H1 (cell line): ENCODE measurements around the gene COL4A2. TPM values are rescaled to one million over a fixed set of nuclear protein-coding genes. Genes with fewer than 3 reads are reported as not detected.

Source experiments
- CTCF ChIA-PET: fragments of 300-600 bp; sonication (Branson Sonifier 250); formaldehyde crosslinking; loops from one replicate; lab custom pipeline; 2021; ENCODE audit not compliant: partially characterized antibody; lab: Charles Lee
- POLR2A ChIA-PET: fragments of 300-600 bp; sonication (Branson Sonifier 250); formaldehyde crosslinking; loops from one replicate; lab custom pipeline; 2021; ENCODE audit warnings: inconsistent platforms; ENCODE audit not compliant: partially characterized antibody; lab: Charles Lee
- DNase-seq, 2 experiments: peaks; one replicate each; pipeline versions ENCODE4 v3.0.0 to v3.0.0-alpha.2; 2010 to 2022; ENCODE audit warnings: low spot score in 2 of 2, low read depth in 1 of 2, mixed read lengths in 1 of 2
- FAIRE-seq: peaks from 2 replicates; lab custom pipeline; 2011; peaks lifted over from hg19 to GRCh38; lab: Jason Lieb, UNC
- H2AFZ ChIP-seq: 2 replicates; pipeline ENCODE4 v1.8.1; 2012; ENCODE audit warnings: low read length, inconsistent platforms
- H2AK5ac ChIP-seq: 2 replicates; pipeline ENCODE4 v1.6.1; 2013; ENCODE audit warnings: low read depth, low read length
- H2BK120ac ChIP-seq: replicated peaks from 2 replicates; pipeline ENCODE3; 2013; ENCODE audit warnings: low read depth, low read length, inconsistent platforms
- H2BK12ac ChIP-seq: 2 replicates; pipeline ENCODE4 v1.6.1; 2013; ENCODE audit warnings: low read depth, low read length
- H2BK15ac ChIP-seq: 2 replicates; pipeline ENCODE4 v1.6.1; 2013; ENCODE audit warnings: low read length
- H2BK20ac ChIP-seq: 2 replicates; pipeline ENCODE4 v1.6.1; 2013; ENCODE audit warnings: low read length
- H2BK5ac ChIP-seq: 2 replicates; pipeline ENCODE4 v1.6.1; 2013; ENCODE audit warnings: low read depth, low read length
- H3K14ac ChIP-seq: 2 replicates; pipeline ENCODE4 v1.6.1; 2013; ENCODE audit warnings: inconsistent platforms; ENCODE audit not compliant: insufficient read length
- H3K18ac ChIP-seq: 2 replicates; pipeline ENCODE4 v1.6.1; 2013; ENCODE audit warnings: low read length; ENCODE audit errors: extremely low read depth
- H3K23ac ChIP-seq: 2 replicates; pipeline ENCODE4 v1.6.1; 2013; ENCODE audit warnings: inconsistent platforms; ENCODE audit not compliant: insufficient read length
- H3K23me2 ChIP-seq: 2 replicates; pipeline ENCODE4 v1.6.1; 2013; ENCODE audit warnings: low read depth, low read length
- H3K27ac ChIP-seq: 2 replicates; pipeline ENCODE4 v1.6.1; 2011; ENCODE audit warnings: low read depth, low read length, inconsistent platforms
- H3K27me3 ChIP-seq, 4 experiments: replicated peaks in 1 of 4; 1 replicate in 1 of 4; 2 replicates in 3 of 4; pipeline versions ENCODE4 v1.6.1 to v1.8.1; 2011 to 2013; ENCODE audit warnings: low read length in 3 of 4, mild to moderate bottlenecking in 3 of 4, inconsistent platforms in 2 of 4, mixed read lengths in 2 of 4, moderate library complexity in 1 of 4; ENCODE audit not compliant: control insufficient read depth in 3 of 4, insufficient read depth in 3 of 4; ENCODE audit errors: extremely low read depth in 1 of 4
- H3K36me3 ChIP-seq, 4 experiments: 2 replicates each; pipeline versions ENCODE4 v1.6.1 to v1.8.1; 2011 to 2013; ENCODE audit warnings: mild to moderate bottlenecking in 4 of 4, low read length in 3 of 4, moderate library complexity in 2 of 4, control low read depth in 1 of 4, inconsistent platforms in 1 of 4; ENCODE audit not compliant: insufficient read depth in 4 of 4, control insufficient read depth in 2 of 4
- H3K4ac ChIP-seq: replicated peaks from 2 replicates; pipeline ENCODE3; 2013; ENCODE audit warnings: low read length, low read depth, mixed read lengths, inconsistent platforms; ENCODE audit not compliant: insufficient read length
- H3K4me1 ChIP-seq, 4 experiments: replicated peaks in 1 of 4; 1 replicate in 1 of 4; 2 replicates in 3 of 4; pipeline versions ENCODE4 v1.6.1 to v1.8.1; 2011 to 2013; ENCODE audit warnings: low read length in 3 of 4, inconsistent platforms in 2 of 4, mixed read lengths in 1 of 4; ENCODE audit not compliant: insufficient read depth in 4 of 4, control insufficient read depth in 3 of 4
- H3K4me2 ChIP-seq, 2 experiments: 2 replicates each; pipeline versions ENCODE4 v1.6.1 to v1.8.1; 2011 to 2013; ENCODE audit warnings: low read depth in 2 of 2, low read length in 2 of 2, control low read depth in 1 of 2, inconsistent platforms in 1 of 2, mild to moderate bottlenecking in 1 of 2; ENCODE audit not compliant: insufficient read depth in 1 of 2
- H3K4me3 ChIP-seq, 4 experiments: fragments of 200-600, 300-600 bp in 1 of 4; sonication (generic), shearing (Covaris generic), sonication (Bioruptor Twin) in 1 of 4; 2 replicates each; pipeline versions ENCODE4 v1.5.1 to v1.8.1; 2011 to 2016; ENCODE audit warnings: low read length in 4 of 4, low read depth in 3 of 4, control low read depth in 2 of 4, inconsistent platforms in 2 of 4, mild to moderate bottlenecking in 2 of 4, mixed read lengths in 1 of 4, moderate library complexity in 1 of 4; ENCODE audit not compliant: insufficient read depth in 2 of 4; ENCODE audit errors: extremely low read depth in 1 of 4
- H3K56ac ChIP-seq: replicated peaks from 2 replicates; pipeline ENCODE3; 2013; ENCODE audit warnings: low read depth, mild to moderate bottlenecking, mixed read lengths, low read length, inconsistent platforms; ENCODE audit not compliant: insufficient read length
- H3K79me1 ChIP-seq: 2 replicates; pipeline ENCODE4 v1.6.1; 2013; ENCODE audit warnings: low read depth, low read length, control low read depth
- H3K79me2 ChIP-seq, 2 experiments: 2 replicates each; pipeline versions ENCODE4 v1.6.1 to v1.8.1; 2012 to 2013; ENCODE audit warnings: low read length in 2 of 2, mild to moderate bottlenecking in 2 of 2, inconsistent platforms in 1 of 2; ENCODE audit not compliant: insufficient read depth in 2 of 2, control insufficient read depth in 1 of 2
- H3K9ac ChIP-seq, 4 experiments: replicated peaks in 1 of 4; 1 replicate in 1 of 4; 2 replicates in 3 of 4; pipeline versions ENCODE4 v1.6.1 to v1.8.1; 2011 to 2013; ENCODE audit warnings: low read depth in 3 of 4, low read length in 3 of 4, control low read depth in 2 of 4, mild to moderate bottlenecking in 2 of 4, moderate library complexity in 2 of 4, inconsistent platforms in 1 of 4; ENCODE audit errors: extremely low read depth in 1 of 4
- H3K9me3 ChIP-seq, 2 experiments: 2 replicates each; pipeline versions ENCODE4 v1.6.1 to v1.8.1; 2012 to 2013; ENCODE audit warnings: mild to moderate bottlenecking in 2 of 2, moderate library complexity in 2 of 2, control low read depth in 1 of 2, inconsistent platforms in 1 of 2, low read depth in 1 of 2, low read length in 1 of 2, mixed read lengths in 1 of 2; ENCODE audit not compliant: insufficient read depth in 2 of 2
- H4K20me1 ChIP-seq, 2 experiments: replicated peaks in 1 of 2; 2 replicates each; pipeline versions ENCODE3 to v1.8.1; 2011 to 2013; ENCODE audit warnings: inconsistent platforms in 2 of 2, low read length in 2 of 2, mild to moderate bottlenecking in 1 of 2; ENCODE audit not compliant: insufficient read depth in 2 of 2, control insufficient read depth in 1 of 2
- H4K5ac ChIP-seq: 2 replicates; pipeline ENCODE4 v1.6.1; 2013; ENCODE audit warnings: low read length, low read depth, mixed read lengths, inconsistent platforms; ENCODE audit not compliant: insufficient read length
- H4K8ac ChIP-seq: 2 replicates; pipeline ENCODE4 v1.8.0; 2013; ENCODE audit warnings: mild to moderate bottlenecking, moderate library complexity, low read length, inconsistent platforms; ENCODE audit not compliant: insufficient read depth; ENCODE audit errors: extremely low read depth
- H4K91ac ChIP-seq: replicated peaks from 2 replicates; pipeline ENCODE3; 2013; ENCODE audit warnings: low read length, mixed read lengths, inconsistent platforms; ENCODE audit not compliant: insufficient read length
- ASH2L ChIP-seq: fragments of 200-600, 300-600 bp; sonication (generic); IDR thresholded peaks from one replicate; pipeline ENCODE4 v1.7.1; 2017; ENCODE audit warnings: low read length
- EZH2 ChIP-seq: fragments of 200-600 bp; sonication (generic); IDR thresholded peaks from 2 replicates; pipeline ENCODE4 v1.7.1; 2012; ENCODE audit warnings: low read depth, mild to moderate bottlenecking, moderate library complexity, low read length, inconsistent platforms; ENCODE audit not compliant: severe bottlenecking
- GTF2F1 ChIP-seq: IDR thresholded peaks from 2 replicates; pipeline ENCODE4 v1.6.1; 2012; ENCODE audit warnings: low read depth, low read length, improper control_type of control experiment, borderline replicate concordance
- HDAC6 ChIP-seq: IDR thresholded peaks from one replicate; pipeline ENCODE4 v1.7.1; 2012; ENCODE audit warnings: low read depth, mild to moderate bottlenecking, inconsistent platforms, low read length, moderate library complexity
- JUND ChIP-seq: IDR thresholded peaks from 2 replicates; pipeline ENCODE4 v1.6.1; 2011; ENCODE audit warnings: mild to moderate bottlenecking, improper control_type of control experiment, low read length
- KDM1A ChIP-seq: fragments of 200-600, 300-600 bp; sonication (generic); IDR thresholded peaks from 2 replicates; pipeline ENCODE4 v1.7.1; 2016; ENCODE audit warnings: mild to moderate bottlenecking, low read length, borderline replicate concordance
- NANOG ChIP-seq: IDR thresholded peaks from 2 replicates; pipeline ENCODE4 v1.6.1; 2011; ENCODE audit warnings: low read length, low read depth, mild to moderate bottlenecking, inconsistent platforms; ENCODE audit not compliant: insufficient read depth, poor library complexity, severe bottlenecking
- POLR2A ChIP-seq, 2 experiments: IDR thresholded peaks; 1 replicate in 1 of 2; 2 replicates in 1 of 2; pipeline ENCODE4 v1.6.1; 2011; ENCODE audit warnings: low read depth in 2 of 2, low read length in 2 of 2, mild to moderate bottlenecking in 2 of 2; ENCODE audit errors: control extremely low read depth in 1 of 2
- SIX5 ChIP-seq: IDR thresholded peaks from 2 replicates; pipeline ENCODE4 v1.6.1; 2011; ENCODE audit warnings: mild to moderate bottlenecking, low read depth, low read length
- SP1 ChIP-seq: IDR thresholded peaks from 2 replicates; pipeline ENCODE4 v1.6.1; 2011; ENCODE audit warnings: low read depth, low read length
- TAF7 ChIP-seq: optimal IDR thresholded peaks from 2 replicates; pipeline ENCODE3; 2011; ENCODE audit warnings: low read depth, mild to moderate bottlenecking, inconsistent platforms, low read length, moderate library complexity, borderline replicate concordance
- TBP ChIP-seq: IDR thresholded peaks from 2 replicates; pipeline ENCODE4 v1.6.1; 2011; ENCODE audit warnings: low read depth, low read length, improper control_type of control experiment
- USF2 ChIP-seq: IDR thresholded peaks from 2 replicates; pipeline ENCODE4 v1.6.1; 2011; ENCODE audit warnings: low read length, improper control_type of control experiment
- WGBS, 2 experiments: shearing (Covaris generic) in 1 of 2; methylation state at CpG; one replicate each; pipeline versions ENCODE4 v1.1.6 to v1.1.7; 2013 to 2015; ENCODE audit warnings: low lambda C conversion rate in 2 of 2, mixed read lengths in 2 of 2, inconsistent platforms in 1 of 2, low coverage in 1 of 2, missing lambda C conversion rate in 1 of 2; ENCODE audit not compliant: insufficient replicate concordance in 2 of 2, insufficient coverage in 1 of 2, insufficient read length in 1 of 2; ENCODE audit errors: extremely low coverage in 1 of 2, missing lambda C conversion rate in 1 of 2; 5-methylcytosine and 5-hydroxymethylcytosine counted together
- polyA plus RNA-seq, 7 experiments: library from polyadenylated mRNA; depleted of rRNA in 3 of 7; stranded (reverse) in 5 of 7; unstranded in 2 of 7; fragments of >200 nt in 5 of 7; fragments of 200-250 nt in 2 of 7; gene quantifications; 1 replicate in 5 of 7; 2 replicates in 1 of 7; 4 replicates in 1 of 7; pipeline versions ENCODE4 v1.2.1 to v1.2.3, GENCODE V29; 2011 to 2013; ENCODE audit warnings: missing spikeins in 2 of 7, mixed read lengths in 2 of 7
- total RNA-seq: library from RNA; stranded (reverse); fragmentation: NEBNext Ultra II Directional; extraction: Animal tissue kit (Norgen Biotek cat#: 25700); gene quantifications from 2 replicates; pipeline ENCODE4 v1.2.1, GENCODE V29; 2021

COL4A2 gene
- total and polyA plus RNA-seq, 2 of the 8 experiments (the other 6 are each of a cell fraction or from before 2014, with no cell fraction given), result 80.4 to 87.3 TPM

- Histone ChIP-seq H3K79me2 (peaks cover 5 to 18% of the 10 kb centered on the region in 2 experiments; a peak in 3 of 4 replicates), H2AFZ (no peak overlapping the region), H4K8ac (no peak overlapping the region), H3K4me1 (peaks cover 0 to 3% (median 0%) of the 10 kb centered on the region in 4 experiments; a peak in 2 of 7 replicates), H4K91ac (no peak overlapping the region), H2BK20ac (no peak overlapping the region), H3K4me3 (no peak overlapping the region), H4K20me1 (peaks cover 5 to 17% of the 10 kb centered on the region in 2 experiments), H3K4ac (no peak overlapping the region), H2BK12ac (no peak overlapping the region), H4K5ac (no peak overlapping the region), H3K9ac (no peak overlapping the region), H3K18ac (no peak overlapping the region), H2BK15ac (no peak overlapping the region), H3K4me2 (no peak overlapping the region), H3K14ac (no peak overlapping the region), H3K23me2 (peaks cover 5% of the 10 kb centered on the region; the same call in 1 of the 2 replicates), H2BK5ac (no peak overlapping the region), H2AK5ac (no peak overlapping the region), H3K79me1 (peaks cover 8% of the 10 kb centered on the region), H3K56ac (no peak overlapping the region), H3K23ac (no peak overlapping the region), H3K36me3 (peaks cover under 1 to 10% (median 4%) of the 10 kb centered on the region in 4 experiments; a peak in 4 of 8 replicates), H3K27me3 (no peaks in the 10 kb centered on the region), H3K27ac (no peak overlapping the region), H2BK120ac (no peak overlapping the region), H3K9me3 (no peaks in the 10 kb centered on the region)
- DNase-seq, result no peak
- WGBS, 2 experiments, result 96% methylated on average over 10 of the region's 10 CpGs; no CpG with 5 or more reads in 1 of the 2 experiments
- TF ChIP-seq ASH2L (no peak), GTF2F1 (no peak), USF2 (no peak), EZH2 (no peak), KDM1A (no peak), POLR2A (IDR thresholded peaks at IDR 0.05; ENCODE audit: control extremely low read depth in 1 of 2, low read depth in 2 of 2, low read length in 2 of 2) (no peak), HDAC6 (no peak), TBP (no peak), NANOG (no peak), TAF7 (no peak), SP1 (no peak), JUND (no peak), SIX5 (no peak)
- ChIA-PET CTCF (interaction anchor here (1.0 to 1.5 kb wide), 2 partner anchors 8 to 94 kb away, joined by 3 to 9 read pairs; no protein-coding TSS in a partner anchor), POLR2A (no interaction called here)
- no peak for FAIRE-seq
Measured at GRCh38 chr13:110316196-110316595, 9.1 kb downstream of the COL4A2 start.
